HepG2 (cell line): ENCODE data around the gene ELL. TPM values are rescaled to one million over a fixed set of nuclear protein-coding genes. Genes with fewer than 3 reads are reported as not detected.

Experiments
- FOXA3 ChIP-seq: IDR thresholded peaks from 2 replicates; pipeline ENCODE4 v1.6.1; 2016; ENCODE audit warnings: missing genetic modification reagents, missing compliant biosample characterization
- GZF1 ChIP-seq: sonication (generic); formaldehyde crosslinking; IDR thresholded peaks from 2 replicates; pipeline ENCODE4 v1.5.1; 2020; ENCODE audit warnings: mild to moderate bottlenecking, missing genetic modification reagents
- HDAC1 ChIP-seq: sonication (generic); formaldehyde crosslinking; IDR thresholded peaks from 2 replicates; pipeline ENCODE4 v1.5.1; 2020; ENCODE audit warnings: mild to moderate bottlenecking, missing genetic modification reagents
- HMGXB4 ChIP-seq, 2 experiments: sonication (generic) in 1 of 2; formaldehyde crosslinking in 1 of 2; IDR thresholded peaks; 2 replicates each; pipeline versions ENCODE4 v1.4.0 to v1.6.1; 2018 to 2020; ENCODE audit warnings: missing genetic modification reagents in 2 of 2, borderline replicate concordance in 1 of 2, low read depth in 1 of 2, mild to moderate bottlenecking in 1 of 2, missing biosample characterization in 1 of 2
- IRF2 ChIP-seq: IDR thresholded peaks from 2 replicates; pipeline ENCODE4 v1.6.1; 2018; ENCODE audit warnings: missing genetic modification reagents, missing compliant biosample characterization
- MTA3 ChIP-seq: sonication (generic); formaldehyde crosslinking; IDR thresholded peaks from 2 replicates; pipeline ENCODE4 v1.4.0; 2020; ENCODE audit warnings: missing genetic modification reagents
- MYC ChIP-seq: sonication (generic); formaldehyde crosslinking; IDR thresholded peaks from 2 replicates; pipeline ENCODE4 v1.9.0; 2021; ENCODE audit warnings: missing genetic modification reagents, borderline replicate concordance
- ONECUT2 ChIP-seq: sonication (generic); formaldehyde crosslinking; IDR thresholded peaks from 2 replicates; pipeline ENCODE4 v1.4.0; 2020; ENCODE audit warnings: missing genetic modification reagents
- PHF20 ChIP-seq: sonication (generic); formaldehyde crosslinking; IDR thresholded peaks from 2 replicates; pipeline ENCODE4 v1.5.0; 2020; ENCODE audit warnings: mild to moderate bottlenecking, missing genetic modification reagents
- SIX4 ChIP-seq: sonication (generic); formaldehyde crosslinking; IDR thresholded peaks from 2 replicates; pipeline ENCODE4 v1.4.0; 2020; ENCODE audit warnings: missing genetic modification reagents
- SMAD9 ChIP-seq: sonication (generic); formaldehyde crosslinking; IDR thresholded peaks from 2 replicates; pipeline ENCODE4 v1.5.1; 2020; ENCODE audit warnings: mild to moderate bottlenecking, missing genetic modification reagents
- SMC3 ChIP-seq: IDR thresholded peaks from 2 replicates; pipeline ENCODE4 v1.6.1; 2011; ENCODE audit warnings: low read length, improper control_type of control experiment
- ZBTB38 ChIP-seq: sonication (generic); formaldehyde crosslinking; IDR thresholded peaks from 2 replicates; pipeline ENCODE4 v1.5.1; 2020; ENCODE audit warnings: mild to moderate bottlenecking, missing genetic modification reagents
- ZNF337 ChIP-seq: sonication (generic); formaldehyde crosslinking; IDR thresholded peaks from 2 replicates; pipeline ENCODE4 v1.5.1; 2020; ENCODE audit warnings: missing genetic modification reagents, low read depth, mild to moderate bottlenecking, borderline replicate concordance
- ZNF652 ChIP-seq: IDR thresholded peaks from 2 replicates; pipeline ENCODE4 v1.6.1; 2016; ENCODE audit warnings: low read depth, borderline replicate concordance
- ZNF761 ChIP-seq: sonication (generic); formaldehyde crosslinking; conservative IDR thresholded peaks from 2 replicates; pipeline ENCODE4 v1.4.0; 2020; ENCODE audit warnings: mild to moderate bottlenecking, missing genetic modification reagents
- polyA plus RNA-seq, 8 experiments: library from polyadenylated mRNA; depleted of rRNA in 3 of 8; stranded (reverse) in 7 of 8; unstranded in 1 of 8; fragments of >200 nt; fragmentation: Illumina TruSeq in 4 of 8; extraction: Trizol in 4 of 8; gene quantifications; 2 replicates each; pipeline versions ENCODE4 v1.2.1 to v1.2.3, GENCODE V29; 2011 to 2016; ENCODE audit warnings: low read depth in 4 of 8, missing spikeins in 1 of 8, mixed read lengths in 1 of 8; ENCODE audit not compliant: insufficient read depth in 1 of 8
- total RNA-seq, 5 experiments: library from RNA; depleted of rRNA; stranded (reverse); fragments of >200 nt; fragmentation: Illumina TruSeq; extraction: Trizol; gene quantifications; 2 replicates each; pipeline ENCODE4 v1.2.3, GENCODE V29; 2016; ENCODE audit warnings: low read depth in 1 of 5
- TF ChIP-seq, protein P1 (sequence below): IDR thresholded peaks from 2 replicates; pipeline ENCODE4 v1.6.1; 2016; ENCODE audit warnings: low read depth, missing genetic modification reagents, missing compliant biosample characterization
- TF ChIP-seq, protein P2 (sequence below): sonication (generic); formaldehyde crosslinking; IDR thresholded peaks from 2 replicates; pipeline ENCODE4 v1.5.0; 2020; ENCODE audit warnings: mild to moderate bottlenecking, missing genetic modification reagents, borderline replicate concordance
- TF ChIP-seq, protein P3 (sequence below): sonication (generic); formaldehyde crosslinking; IDR thresholded peaks from 2 replicates; pipeline ENCODE4 v1.4.0; 2020; ENCODE audit warnings: mild to moderate bottlenecking, missing genetic modification reagents

Gene ELL
- total and polyA plus RNA-seq, 2 of the 13 experiments (the other 11 are each of a cell fraction or from before 2014, with no cell fraction given) = 3.7 to 5.4 TPM

DNA sequence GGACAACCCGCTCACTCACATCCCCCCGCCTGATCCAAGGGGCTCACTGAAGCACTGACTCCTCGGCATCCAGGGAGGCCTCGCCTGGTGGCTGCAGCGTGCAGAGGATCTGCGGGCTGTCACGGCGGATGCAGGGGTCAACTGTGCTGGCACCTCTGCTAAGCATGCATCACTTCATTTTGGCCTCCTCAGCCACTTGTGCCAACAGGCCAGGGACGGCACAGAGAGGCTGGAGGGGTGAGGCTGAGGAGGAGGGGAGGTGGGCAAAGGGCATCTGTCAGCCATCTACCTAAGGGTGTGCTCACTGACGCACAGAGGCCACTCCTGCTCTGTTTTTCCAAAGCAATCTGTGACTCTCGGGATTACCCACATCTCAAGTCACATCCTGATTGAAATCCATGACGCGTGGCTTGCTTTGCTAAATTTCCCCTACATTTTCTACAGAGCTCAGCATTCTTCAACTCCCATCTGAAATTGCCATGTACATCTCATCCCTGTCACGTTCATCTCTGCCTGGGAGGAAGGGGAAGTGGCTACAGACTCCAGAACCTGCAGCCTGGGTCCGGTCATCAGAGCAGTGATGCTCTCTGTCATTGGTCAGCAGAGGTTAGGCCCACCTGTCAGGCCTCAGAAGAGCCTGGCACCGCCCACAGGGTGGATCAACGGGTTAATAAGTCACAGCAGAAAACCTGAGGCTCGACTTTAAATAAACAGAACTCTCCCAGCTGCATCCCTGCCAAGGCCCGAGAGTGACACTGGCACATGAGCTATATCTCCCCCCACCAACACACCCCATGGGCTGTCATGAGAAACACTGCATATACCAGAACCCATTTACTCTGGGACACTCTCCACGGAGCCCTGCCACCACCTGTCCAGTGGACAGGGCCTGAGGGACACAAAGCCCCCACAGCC, 17.6 kb downstream of the ELL start (continued):
- TF ChIP-seq, protein P1, sequence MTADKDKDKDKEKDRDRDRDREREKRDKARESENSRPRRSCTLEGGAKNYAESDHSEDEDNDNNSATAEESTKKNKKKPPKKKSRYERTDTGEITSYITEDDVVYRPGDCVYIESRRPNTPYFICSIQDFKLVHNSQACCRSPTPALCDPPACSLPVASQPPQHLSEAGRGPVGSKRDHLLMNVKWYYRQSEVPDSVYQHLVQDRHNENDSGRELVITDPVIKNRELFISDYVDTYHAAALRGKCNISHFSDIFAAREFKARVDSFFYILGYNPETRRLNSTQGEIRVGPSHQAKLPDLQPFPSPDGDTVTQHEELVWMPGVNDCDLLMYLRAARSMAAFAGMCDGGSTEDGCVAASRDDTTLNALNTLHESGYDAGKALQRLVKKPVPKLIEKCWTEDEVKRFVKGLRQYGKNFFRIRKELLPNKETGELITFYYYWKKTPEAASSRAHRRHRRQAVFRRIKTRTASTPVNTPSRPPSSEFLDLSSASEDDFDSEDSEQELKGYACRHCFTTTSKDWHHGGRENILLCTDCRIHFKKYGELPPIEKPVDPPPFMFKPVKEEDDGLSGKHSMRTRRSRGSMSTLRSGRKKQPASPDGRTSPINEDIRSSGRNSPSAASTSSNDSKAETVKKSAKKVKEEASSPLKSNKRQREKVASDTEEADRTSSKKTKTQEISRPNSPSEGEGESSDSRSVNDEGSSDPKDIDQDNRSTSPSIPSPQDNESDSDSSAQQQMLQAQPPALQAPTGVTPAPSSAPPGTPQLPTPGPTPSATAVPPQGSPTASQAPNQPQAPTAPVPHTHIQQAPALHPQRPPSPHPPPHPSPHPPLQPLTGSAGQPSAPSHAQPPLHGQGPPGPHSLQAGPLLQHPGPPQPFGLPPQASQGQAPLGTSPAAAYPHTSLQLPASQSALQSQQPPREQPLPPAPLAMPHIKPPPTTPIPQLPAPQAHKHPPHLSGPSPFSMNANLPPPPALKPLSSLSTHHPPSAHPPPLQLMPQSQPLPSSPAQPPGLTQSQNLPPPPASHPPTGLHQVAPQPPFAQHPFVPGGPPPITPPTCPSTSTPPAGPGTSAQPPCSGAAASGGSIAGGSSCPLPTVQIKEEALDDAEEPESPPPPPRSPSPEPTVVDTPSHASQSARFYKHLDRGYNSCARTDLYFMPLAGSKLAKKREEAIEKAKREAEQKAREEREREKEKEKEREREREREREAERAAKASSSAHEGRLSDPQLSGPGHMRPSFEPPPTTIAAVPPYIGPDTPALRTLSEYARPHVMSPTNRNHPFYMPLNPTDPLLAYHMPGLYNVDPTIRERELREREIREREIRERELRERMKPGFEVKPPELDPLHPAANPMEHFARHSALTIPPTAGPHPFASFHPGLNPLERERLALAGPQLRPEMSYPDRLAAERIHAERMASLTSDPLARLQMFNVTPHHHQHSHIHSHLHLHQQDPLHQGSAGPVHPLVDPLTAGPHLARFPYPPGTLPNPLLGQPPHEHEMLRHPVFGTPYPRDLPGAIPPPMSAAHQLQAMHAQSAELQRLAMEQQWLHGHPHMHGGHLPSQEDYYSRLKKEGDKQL (CRISPR knock-in tag) = 0 out of 2 replicates have a peak, but pooled peaks have one; percentile 25
- no peak for TF ChIP-seq ZNF337 (CRISPR knock-in tag)
- TF ChIP-seq MTA3 = no peak
- TF ChIP-seq, protein P2, sequence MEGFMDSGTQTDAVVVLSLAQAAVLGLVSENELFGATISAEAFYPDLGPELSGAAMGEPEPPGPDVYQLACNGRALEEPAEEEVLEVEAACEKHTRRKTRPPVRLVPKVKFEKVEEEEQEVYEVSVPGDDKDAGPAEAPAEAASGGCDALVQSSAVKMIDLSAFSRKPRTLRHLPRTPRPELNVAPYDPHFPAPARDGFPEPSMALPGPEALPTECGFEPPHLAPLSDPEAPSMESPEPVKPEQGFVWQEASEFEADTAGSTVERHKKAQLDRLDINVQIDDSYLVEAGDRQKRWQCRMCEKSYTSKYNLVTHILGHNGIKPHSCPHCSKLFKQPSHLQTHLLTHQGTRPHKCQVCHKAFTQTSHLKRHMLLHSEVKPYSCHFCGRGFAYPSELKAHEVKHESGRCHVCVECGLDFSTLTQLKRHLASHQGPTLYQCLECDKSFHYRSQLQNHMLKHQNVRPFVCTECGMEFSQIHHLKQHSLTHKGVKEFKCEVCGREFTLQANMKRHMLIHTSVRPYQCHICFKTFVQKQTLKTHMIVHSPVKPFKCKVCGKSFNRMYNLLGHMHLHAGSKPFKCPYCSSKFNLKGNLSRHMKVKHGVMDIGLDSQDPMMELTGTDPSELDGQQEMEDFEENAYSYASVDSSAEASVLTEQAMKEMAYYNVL (CRISPR knock-in tag) = 0 out of 2 replicates have a peak, but pooled peaks have one; percentile 45
- TF ChIP-seq ZNF652 (CRISPR knock-in tag) = peak; percentile 80; the same call in 1 of the 2 replicates
- TF ChIP-seq ZNF761 (CRISPR knock-in tag) = no peak
- TF ChIP-seq PHF20 (CRISPR knock-in tag) = 0 out of 2 replicates have a peak, but pooled peaks have one; percentile 7
- TF ChIP-seq HDAC1 (CRISPR knock-in tag) = peak; percentile 67
- TF ChIP-seq IRF2 = peak; percentile 43; the same call in 1 of the 2 replicates
- TF ChIP-seq HMGXB4 (CRISPR knock-in tag; IDR thresholded peaks at IDR 0.05; ENCODE audit: borderline replicate concordance in 1 of 2, low read depth in 1 of 2) = no peak
- peak; percentile 19; the same call in 1 of the 2 replicates for TF ChIP-seq SIX4 (CRISPR knock-in tag)
- 0 out of 2 replicates have a peak, but pooled peaks have one; percentile 3 for TF ChIP-seq SMC3
- TF ChIP-seq, protein P3, sequence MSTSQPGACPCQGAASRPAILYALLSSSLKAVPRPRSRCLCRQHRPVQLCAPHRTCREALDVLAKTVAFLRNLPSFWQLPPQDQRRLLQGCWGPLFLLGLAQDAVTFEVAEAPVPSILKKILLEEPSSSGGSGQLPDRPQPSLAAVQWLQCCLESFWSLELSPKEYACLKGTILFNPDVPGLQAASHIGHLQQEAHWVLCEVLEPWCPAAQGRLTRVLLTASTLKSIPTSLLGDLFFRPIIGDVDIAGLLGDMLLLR (CRISPR knock-in tag) = no peak
- no peak for TF ChIP-seq SMAD9 (CRISPR knock-in tag)
- no peak; the same call in 1 of the 2 replicates for TF ChIP-seq FOXA3 (CRISPR knock-in tag)
- TF ChIP-seq ZBTB38 (CRISPR knock-in tag) = peak; percentile 81
- TF ChIP-seq GZF1 = no peak
- 0 out of 2 replicates have a peak, but pooled peaks have one; percentile 28 for TF ChIP-seq MYC (CRISPR knock-in tag)
- no peak for TF ChIP-seq ONECUT2 (CRISPR knock-in tag)
